ENCODE data around the gene SNTG2. TPM values are rescaled to one million over a fixed set of nuclear protein-coding genes. Genes with fewer than 3 reads are reported as not detected.

The SNTG2 gene
- total RNA-seq, 8 experiments from 2014 or later = 0.21 to 2.8 (median 1.1) TPM

- WGBS, 10 experiments = 31 to 90% (median 72%) methylated on average over 1 to 9 of the region's 10 CpGs; no CpG with 5 or more reads in 2 of the 10 experiments
- H3K4me1 ChIP-seq (replicated peaks in 1 of 2) = peaks cover 0 to 23% of the 10 kb centered on the region in 2 donors
- in situ Hi-C loops (cut with MboI; ENCODE audit: low pct_unique_long_range_greater_than_20kb in 2 of 9, low sequenced_read_pairs in 9 of 9, unreplicated experiment in 9 of 9) = no loop called here
- peak in 5 of 8 experiments; percentile 45 to 90 (median 67) for ATAC-seq (replicated peaks in 6 of 8)
- peak overlapping the region in 1 of 2 donors; percentile 5 for H3K27ac ChIP-seq
- H3K4me3 ChIP-seq = no peak overlapping the region
Measured at GRCh38 chr2:1283871-1284270, 333.2 kb downstream of the SNTG2 start.

- Histone ChIP-seq H3K4me3 (no peak overlapping the region), H3K4me1 (replicated peaks in 1 of 2) (peaks cover 0 to 18% of the 10 kb centered on the region in 2 donors), H3K27ac (no peak overlapping the region)
- ATAC-seq (replicated peaks in 6 of 8) = no peak
- 4 to 100% (median 76%) methylated on average over 2 to 3 of the region's 4 CpGs; no CpG with 5 or more reads in 4 of the 10 experiments for WGBS, 10 experiments
- in situ Hi-C loops (cut with MboI; ENCODE audit: low pct_unique_long_range_greater_than_20kb in 2 of 9, low sequenced_read_pairs in 9 of 9, unreplicated experiment in 9 of 9) = no loop called here
Measured at GRCh38 chr2:1286929-1287328, 336.3 kb downstream of the SNTG2 start.

GRCh38 chr2:1287427-1287826, 336.8 kb downstream of the SNTG2 start:
- no peak for ATAC-seq (replicated peaks in 6 of 8)
- 0 to 88% (median 75%) methylated on average over 3 to 13 of the region's 20 CpGs; no CpG with 5 or more reads in 2 of the 10 experiments for WGBS, 10 experiments
- in situ Hi-C loops (cut with MboI; ENCODE audit: low pct_unique_long_range_greater_than_20kb in 2 of 9, low sequenced_read_pairs in 9 of 9, unreplicated experiment in 9 of 9) = no loop called here

GRCh38 chr2:1294900-1295299, 344.3 kb downstream of the SNTG2 start:
- Histone ChIP-seq H3K27ac (no peak overlapping the region), H3K4me1 (replicated peaks in 1 of 2) (no peaks in the 10 kb centered on the region), H3K4me3 (no peak overlapping the region)
- in situ Hi-C loops (cut with MboI; ENCODE audit: low pct_unique_long_range_greater_than_20kb in 2 of 9, low sequenced_read_pairs in 9 of 9, unreplicated experiment in 9 of 9) = no loop called here
- 21 to 94% (median 67%) methylated on average over 2 to 8 of the region's 13 CpGs; no CpG with 5 or more reads in 3 of the 10 experiments for WGBS, 10 experiments
- peak in 1 of 8 experiments; percentile 58 for ATAC-seq (replicated peaks in 6 of 8)

More at GRCh38 chr2:1287427-1287826, 336.8 kb downstream of the SNTG2 start:
- Histone ChIP-seq H3K4me1 (replicated peaks in 1 of 2) (peaks cover 0 to 13% of the 10 kb centered on the region in 2 donors), H3K27ac (no peak overlapping the region), H3K4me3 (no peak overlapping the region)

GRCh38 chr2:1295740-1296139, 345.1 kb downstream of the SNTG2 start:
- no peak for ATAC-seq (replicated peaks in 6 of 8)
- in situ Hi-C loops (cut with MboI; ENCODE audit: low pct_unique_long_range_greater_than_20kb in 2 of 9, low sequenced_read_pairs in 9 of 9, unreplicated experiment in 9 of 9) = no loop called here

GRCh38 chr2:1297372-1298159, 346.9 kb downstream of the SNTG2 start:
- H3K27ac ChIP-seq = no peak overlapping the region
- WGBS, 10 experiments = 24 to 100% (median 75%) methylated on average over 1 to 12 of the region's 17 CpGs; no CpG with 5 or more reads in 2 of the 10 experiments
- in situ Hi-C loops (cut with MboI; ENCODE audit: low pct_unique_long_range_greater_than_20kb in 2 of 9, low sequenced_read_pairs in 9 of 9, unreplicated experiment in 9 of 9) = no loop called here
- H3K4me1 ChIP-seq (replicated peaks in 1 of 2) = no peaks in the 10 kb centered on the region
- ATAC-seq (replicated peaks in 6 of 8) = peak in 2 of 8 experiments; percentile 81 to 92
- H3K4me3 ChIP-seq = no peak overlapping the region

More at GRCh38 chr2:1295740-1296139, 345.1 kb downstream of the SNTG2 start:
- Histone ChIP-seq H3K4me1 (replicated peaks in 1 of 2) (no peaks in the 10 kb centered on the region), H3K4me3 (no peak overlapping the region), H3K27ac (no peak overlapping the region)
- 14 to 100% (median 48%) methylated on average over 1 to 6 of the region's 9 CpGs; no CpG with 5 or more reads in 4 of the 10 experiments for WGBS, 10 experiments

GRCh38 chr2:1299043-1299442, 348.4 kb downstream of the SNTG2 start:
- Histone ChIP-seq H3K4me3 (no peak overlapping the region), H3K27ac (no peak overlapping the region), H3K4me1 (replicated peaks in 1 of 2) (no peaks in the 10 kb centered on the region)
- WGBS, 10 experiments = 20 to 100% (median 89%) methylated on average over 1 to 6 of the region's 6 CpGs; no CpG with 5 or more reads in 4 of the 10 experiments
- no peak for ATAC-seq (replicated peaks in 6 of 8)
- in situ Hi-C loops (cut with MboI; ENCODE audit: low pct_unique_long_range_greater_than_20kb in 2 of 9, low sequenced_read_pairs in 9 of 9, unreplicated experiment in 9 of 9) = no loop called here

- in situ Hi-C loops (cut with MboI; ENCODE audit: low pct_unique_long_range_greater_than_20kb in 2 of 9, low sequenced_read_pairs in 9 of 9, unreplicated experiment in 9 of 9) = no loop called here
- 0 to 100% (median 69%) methylated on average over 1 to 8 of the region's 9 CpGs; no CpG with 5 or more reads in 2 of the 10 experiments for WGBS, 10 experiments
Measured at GRCh38 chr2:1300284-1300683, 349.6 kb downstream of the SNTG2 start.

GRCh38 chr2:1301056-1301455, 350.4 kb downstream of the SNTG2 start:
- Histone ChIP-seq H3K27ac (no peak overlapping the region), H3K4me3 (no peak overlapping the region), H3K4me1 (replicated peaks in 1 of 2) (no peaks in the 10 kb centered on the region)
- in situ Hi-C loops (cut with MboI; ENCODE audit: low pct_unique_long_range_greater_than_20kb in 2 of 9, low sequenced_read_pairs in 9 of 9, unreplicated experiment in 9 of 9) = no loop called here
- WGBS, 10 experiments = 17 to 100% (median 93%) methylated on average over 1 to 2 of the region's 5 CpGs; no CpG with 5 or more reads in 6 of the 10 experiments
- ATAC-seq (replicated peaks in 6 of 8) = no peak

More at GRCh38 chr2:1300284-1300683, 349.6 kb downstream of the SNTG2 start:
- H3K4me1 ChIP-seq (replicated peaks in 1 of 2) = no peaks in the 10 kb centered on the region
- ATAC-seq (replicated peaks in 6 of 8) = no peak
- no peak overlapping the region for H3K4me3 ChIP-seq
- no peak overlapping the region for H3K27ac ChIP-seq

- WGBS, 10 experiments = 7 to 100% (median 57%) methylated on average over 1 to 4 of the region's 4 CpGs; no CpG with 5 or more reads in 2 of the 10 experiments
- Histone ChIP-seq H3K4me1 (replicated peaks in 1 of 2) (no peaks in the 10 kb centered on the region), H3K27ac (no peak overlapping the region), H3K4me3 (no peak overlapping the region)
- in situ Hi-C loops (cut with MboI; ENCODE audit: low pct_unique_long_range_greater_than_20kb in 2 of 9, low sequenced_read_pairs in 9 of 9, unreplicated experiment in 9 of 9) = no loop called here
- ATAC-seq (replicated peaks in 6 of 8) = no peak
Measured at GRCh38 chr2:1305342-1306013, 354.8 kb downstream of the SNTG2 start.

- H3K4me1 ChIP-seq (replicated peaks in 1 of 2) = no peaks in the 10 kb centered on the region
- 54 to 100% (median 73%) methylated on average over 1 to 5 of the region's 13 CpGs; no CpG with 5 or more reads in 3 of the 10 experiments for WGBS, 10 experiments
- peak in 4 of 8 experiments; percentile 10 to 39 (median 29) for ATAC-seq (replicated peaks in 6 of 8)
- in situ Hi-C loops (cut with MboI; ENCODE audit: low pct_unique_long_range_greater_than_20kb in 2 of 9, low sequenced_read_pairs in 9 of 9, unreplicated experiment in 9 of 9) = no loop called here
- H3K27ac ChIP-seq = no peak overlapping the region
- no peak overlapping the region for H3K4me3 ChIP-seq
Measured at GRCh38 chr2:1306014-1306686, 355.5 kb downstream of the SNTG2 start.

GRCh38 chr2:1306687-1307516, 356.3 kb downstream of the SNTG2 start:
- H3K27ac ChIP-seq = no peak overlapping the region
- peak in 2 of 8 experiments; percentile 6 to 30 for ATAC-seq (replicated peaks in 6 of 8)
- WGBS, 10 experiments = 37 to 100% (median 92%) methylated on average over 1 to 8 of the region's 17 CpGs; no CpG with 5 or more reads in 5 of the 10 experiments
- no peak overlapping the region for H3K4me3 ChIP-seq
- in situ Hi-C loops (cut with MboI; ENCODE audit: low pct_unique_long_range_greater_than_20kb in 2 of 9, low sequenced_read_pairs in 9 of 9, unreplicated experiment in 9 of 9) = no loop called here
- no peaks in the 10 kb centered on the region for H3K4me1 ChIP-seq (replicated peaks in 1 of 2)
